ENCODE measurements around the gene PGM5.

GRCh38 chr9:68502279-68502678, 145.9 kb downstream of the PGM5 start:
- TF ChIP-seq POLR2A (IDR thresholded peaks at IDR 0.05; ENCODE audit: low read depth, low read length) (no peak), POLR2AphosphoS5 (IDR thresholded peaks at IDR 0.05; ENCODE audit: low read depth, low read length) (no peak), TAF1 (IDR thresholded peaks at IDR 0.05; ENCODE audit: borderline replicate concordance, low read depth, low read length) (no peak)
